Measurements from ENCODE around the gene SNX1. TPM values are rescaled to one million over a fixed set of nuclear protein-coding genes. Genes with fewer than 3 reads are reported as not detected.

SNX1 gene
- total and polyA plus RNA-seq, 2 of the 8 experiments (the other 6 are each of a cell fraction or from before 2014, with no cell fraction given), result 27.9 to 59.8 TPM

DNA sequence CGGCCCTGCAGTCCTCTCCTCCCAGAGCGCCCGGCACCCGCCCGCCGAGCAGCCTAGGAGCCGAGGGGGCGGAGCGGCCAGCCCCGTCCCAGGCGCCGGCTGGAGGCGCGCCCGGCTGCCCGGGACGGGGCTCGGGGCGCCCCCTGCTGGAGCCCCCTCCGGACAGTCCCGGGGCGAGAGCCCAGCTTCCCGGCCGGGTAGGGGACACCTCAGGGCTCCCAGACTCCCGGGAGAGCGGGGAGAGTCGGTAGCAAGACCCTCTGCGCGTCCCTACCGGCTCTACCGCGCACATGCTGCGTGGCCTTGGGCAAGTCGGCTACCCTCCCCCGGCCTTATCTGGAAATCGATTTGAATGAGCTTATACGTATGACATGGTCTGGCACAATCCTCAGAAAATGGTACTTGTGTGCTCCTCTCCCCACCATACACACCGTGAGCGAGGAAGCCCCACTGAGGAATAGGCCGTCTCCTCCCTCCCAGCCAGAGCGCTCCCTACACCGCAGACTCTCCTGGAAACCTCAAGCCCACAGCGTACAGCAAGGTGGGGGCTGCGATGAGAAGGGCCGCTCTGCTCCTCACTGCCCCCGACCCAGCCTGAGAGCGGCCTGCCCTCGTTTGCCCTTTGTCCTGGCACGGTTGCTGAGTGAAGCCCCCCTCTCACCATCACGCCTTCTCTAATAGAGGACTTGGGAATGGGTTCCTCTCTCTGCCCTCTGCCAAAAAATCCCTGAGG lies 49.2 kb upstream of the SNX1 start, which contains the start of gene DAPK2:
Gene DAPK2, minus strand, starts transcription at position 65 of the 733 bp plus-strand sequence. CDS start 6,224 bp downstream, outside the sequence.
- no peak for FAIRE-seq
- TF ChIP-seq CHD2 (IDR thresholded peaks at IDR 0.05; ENCODE audit: low read length) (no peak), HDAC6 (IDR thresholded peaks at IDR 0.05; ENCODE audit: low read depth, low read length) (no peak), ZNF274 (IDR thresholded peaks at IDR 0.05; ENCODE audit: borderline replicate concordance, extremely low read depth, low read length) (no peak), RBBP5 (IDR thresholded peaks at IDR 0.05; ENCODE audit: borderline replicate concordance, low read depth, low read length) (no peak)
- TF ChIP-seq, protein P1, sequence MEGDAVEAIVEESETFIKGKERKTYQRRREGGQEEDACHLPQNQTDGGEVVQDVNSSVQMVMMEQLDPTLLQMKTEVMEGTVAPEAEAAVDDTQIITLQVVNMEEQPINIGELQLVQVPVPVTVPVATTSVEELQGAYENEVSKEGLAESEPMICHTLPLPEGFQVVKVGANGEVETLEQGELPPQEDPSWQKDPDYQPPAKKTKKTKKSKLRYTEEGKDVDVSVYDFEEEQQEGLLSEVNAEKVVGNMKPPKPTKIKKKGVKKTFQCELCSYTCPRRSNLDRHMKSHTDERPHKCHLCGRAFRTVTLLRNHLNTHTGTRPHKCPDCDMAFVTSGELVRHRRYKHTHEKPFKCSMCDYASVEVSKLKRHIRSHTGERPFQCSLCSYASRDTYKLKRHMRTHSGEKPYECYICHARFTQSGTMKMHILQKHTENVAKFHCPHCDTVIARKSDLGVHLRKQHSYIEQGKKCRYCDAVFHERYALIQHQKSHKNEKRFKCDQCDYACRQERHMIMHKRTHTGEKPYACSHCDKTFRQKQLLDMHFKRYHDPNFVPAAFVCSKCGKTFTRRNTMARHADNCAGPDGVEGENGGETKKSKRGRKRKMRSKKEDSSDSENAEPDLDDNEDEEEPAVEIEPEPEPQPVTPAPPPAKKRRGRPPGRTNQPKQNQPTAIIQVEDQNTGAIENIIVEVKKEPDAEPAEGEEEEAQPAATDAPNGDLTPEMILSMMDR (IDR thresholded peaks at IDR 0.05; ENCODE audit: control extremely low read depth in 1 of 3, insufficient read depth in 1 of 3, low read depth in 1 of 3, low read length in 3 of 3), result peak; percentile 53 to 78 (median 58)
- TF ChIP-seq, protein P2, sequence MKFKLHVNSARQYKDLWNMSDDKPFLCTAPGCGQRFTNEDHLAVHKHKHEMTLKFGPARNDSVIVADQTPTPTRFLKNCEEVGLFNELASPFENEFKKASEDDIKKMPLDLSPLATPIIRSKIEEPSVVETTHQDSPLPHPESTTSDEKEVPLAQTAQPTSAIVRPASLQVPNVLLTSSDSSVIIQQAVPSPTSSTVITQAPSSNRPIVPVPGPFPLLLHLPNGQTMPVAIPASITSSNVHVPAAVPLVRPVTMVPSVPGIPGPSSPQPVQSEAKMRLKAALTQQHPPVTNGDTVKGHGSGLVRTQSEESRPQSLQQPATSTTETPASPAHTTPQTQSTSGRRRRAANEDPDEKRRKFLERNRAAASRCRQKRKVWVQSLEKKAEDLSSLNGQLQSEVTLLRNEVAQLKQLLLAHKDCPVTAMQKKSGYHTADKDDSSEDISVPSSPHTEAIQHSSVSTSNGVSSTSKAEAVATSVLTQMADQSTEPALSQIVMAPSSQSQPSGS (IDR thresholded peaks at IDR 0.05; ENCODE audit: low read length), result no peak

More for the DNA sequence above, 49.2 kb upstream of the SNX1 start, which contains the start of gene DAPK2:
- peaks cover 0 to 15% (median 5%) of the 10 kb centered on the region in 4 experiments; a peak in 4 of 7 replicates for H3K4me1 ChIP-seq (replicated peaks in 1 of 4; ENCODE audit: control insufficient read depth in 3 of 4, insufficient read depth in 4 of 4, low read length in 3 of 4)
- no peak within 1 kb of the TSS for H4K5ac ChIP-seq (ENCODE audit: insufficient read length, low read depth, low read length)
- H3K4me3 ChIP-seq (ENCODE audit: extremely low read depth in 1 of 4, insufficient read depth in 2 of 4, low read depth in 3 of 4, low read length in 4 of 4), result peak within 1 kb of the TSS; percentile 41 to 70 (median 48)
- no peak within 1 kb of the TSS for H4K91ac ChIP-seq (replicated peaks; ENCODE audit: insufficient read length, low read length)
- no peak within 1 kb of the TSS for H2AK5ac ChIP-seq (ENCODE audit: low read depth, low read length)
- H3K79me2 ChIP-seq (ENCODE audit: control insufficient read depth in 1 of 2, insufficient read depth in 2 of 2, low read length in 2 of 2), result no peaks in the 10 kb centered on the region
- ChIA-PET CTCF (ENCODE audit: partially characterized antibody) (interaction anchor here (0.8 to 9.6 kb wide), 24 partner anchors 8 to 423 kb away, joined by 3 to 82 read pairs (median 4); no protein-coding TSS in a partner anchor), POLR2A (ENCODE audit: partially characterized antibody) (interaction anchor here (1.1 to 1.5 kb wide), 3 partner anchors 13 to 282 kb away, joined by 3 to 4 read pairs (median 3); no protein-coding TSS in a partner anchor)
- H3K23ac ChIP-seq (ENCODE audit: insufficient read length), result no peak within 1 kb of the TSS
- H2BK20ac ChIP-seq (ENCODE audit: low read length), result no peak within 1 kb of the TSS
- H3K4me2 ChIP-seq (ENCODE audit: insufficient read depth in 1 of 2, low read depth in 2 of 2, low read length in 2 of 2), result peak within 1 kb of the TSS; percentile 72 to 83
- H3K23me2 ChIP-seq (ENCODE audit: low read depth, low read length), result peaks cover 7% of the 10 kb centered on the region; the same call in 1 of the 2 replicates
- H2BK12ac ChIP-seq (ENCODE audit: low read depth, low read length), result 0 out of 2 replicates have a peak within 1 kb of the TSS, but pooled peaks have one; percentile 18
- peaks cover 3 to 31% (median 19%) of the 10 kb centered on the region in 4 experiments; a peak in 6 of 7 replicates for H3K27me3 ChIP-seq (replicated peaks in 1 of 4; ENCODE audit: control insufficient read depth in 3 of 4, extremely low read depth in 1 of 4, insufficient read depth in 3 of 4, low read length in 3 of 4)
- peak within 1 kb of the TSS; percentile 91 for H2AFZ ChIP-seq (ENCODE audit: low read length)
- peak within 1 kb of the TSS; percentile 68 for H3K18ac ChIP-seq (ENCODE audit: extremely low read depth, low read length)
- H2BK120ac ChIP-seq (replicated peaks; ENCODE audit: low read depth, low read length), result no peak within 1 kb of the TSS
- peak within 1 kb of the TSS; percentile 17 for H3K4ac ChIP-seq (replicated peaks; ENCODE audit: insufficient read length, low read depth, low read length)
- peak within 1 kb of the TSS; percentile 76; the same call in 1 of the 2 replicates for H4K8ac ChIP-seq (ENCODE audit: extremely low read depth, insufficient read depth, low read length)
- no peaks in the 10 kb centered on the region for H4K20me1 ChIP-seq (replicated peaks in 1 of 2; ENCODE audit: control insufficient read depth in 1 of 2, insufficient read depth in 2 of 2, low read length in 2 of 2)
- no peak within 1 kb of the TSS for H3K56ac ChIP-seq (replicated peaks; ENCODE audit: insufficient read length, low read depth, low read length)
- no peaks in the 10 kb centered on the region for H3K79me1 ChIP-seq (ENCODE audit: low read depth, low read length)
- H3K9ac ChIP-seq (replicated peaks in 1 of 4; ENCODE audit: extremely low read depth in 1 of 4, low read depth in 3 of 4, low read length in 3 of 4), result peak within 1 kb of the TSS in 3 of 4 experiments; percentile 29 to 38 (median 34); a peak in 4 of 7 replicates
- H3K14ac ChIP-seq (ENCODE audit: insufficient read length), result no peak within 1 kb of the TSS
- H2BK15ac ChIP-seq (ENCODE audit: low read length), result peak within 1 kb of the TSS; percentile 37; the same call in 1 of the 2 replicates
- H2BK5ac ChIP-seq (ENCODE audit: low read depth, low read length), result no peak within 1 kb of the TSS
- no peak within 1 kb of the TSS for H3K27ac ChIP-seq (ENCODE audit: low read depth, low read length)
- DNase-seq (ENCODE audit: low read depth in 1 of 2, low spot score in 2 of 2), result peak in 1 of 2 experiments; percentile 86
- WGBS, 2 experiments (ENCODE audit: extremely low coverage in 1 of 2, insufficient coverage in 1 of 2, insufficient read length in 1 of 2, insufficient replicate concordance in 2 of 2, low coverage in 1 of 2, low lambda C conversion rate in 2 of 2, missing lambda C conversion rate in 1 of 2), result 12% methylated on average over 48 of the region's 50 CpGs; no CpG with 5 or more reads in 1 of the 2 experiments
- no peaks in the 10 kb centered on the region for H3K36me3 ChIP-seq (ENCODE audit: control insufficient read depth in 2 of 4, insufficient read depth in 4 of 4, low read length in 3 of 4)
- no peaks in the 10 kb centered on the region for H3K9me3 ChIP-seq (ENCODE audit: insufficient read depth in 2 of 2, low read depth in 1 of 2, low read length in 1 of 2)

All from H1 (cell line).